Neural progenitor cell (in vitro differentiated cells): ENCODE data around the gene COMMD1.

Experiments used
- CTCF ChIP-seq: fragments of 200-600 bp; sonication (generic); IDR thresholded peaks from 2 replicates; pipeline ENCODE4 v1.5.1; 2017; ENCODE audit warnings: antibody characterized with exemption, mild to moderate bottlenecking
- EZH2phosphoT487 ChIP-seq: fragments of 200-600 bp; sonication (generic); IDR thresholded peaks from 2 replicates; pipeline ENCODE4 v1.6.1; 2017; ENCODE audit warnings: antibody characterized with exemption

GRCh38 chr2:61937098-61937497, 31.6 kb downstream of the COMMD1 start:
- TF ChIP-seq EZH2phosphoT487 (no peak), CTCF (no peak)
